ENCODE results near the gene SLC12A6.

SLC12A6 gene

DNA sequence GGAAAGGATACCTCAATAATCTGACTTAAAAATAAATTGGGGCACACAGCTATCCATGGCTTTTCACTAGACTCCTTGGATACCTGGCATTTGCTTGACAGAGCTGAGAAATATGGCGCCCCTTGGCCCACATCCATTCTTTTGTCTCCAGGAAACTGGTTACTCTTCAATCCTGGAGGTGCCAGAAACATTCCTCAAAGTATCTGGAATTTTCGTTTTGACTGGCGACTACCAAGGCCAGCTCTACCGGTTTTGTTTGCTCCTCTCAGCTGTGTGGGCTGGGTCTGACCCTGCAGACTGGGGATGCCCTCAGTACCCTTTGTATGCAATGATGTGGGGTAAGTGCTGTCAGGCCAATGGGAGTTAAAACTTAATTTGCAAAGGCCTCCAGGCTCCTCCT is 154.6 kb downstream of the SLC12A6 start:
- DNase-seq: no peak

All from KG1 (cell line).